ENCODE results near the gene PCMTD2. TPM values are rescaled to one million over a fixed set of nuclear protein-coding genes. Genes with fewer than 3 reads are reported as not detected.

PCMTD2 gene
- total and polyA plus RNA-seq, 2 of the 13 experiments (the other 11 are each of a cell fraction or from before 2014, with no cell fraction given), result 47.0 to 76.9 TPM

DNA sequence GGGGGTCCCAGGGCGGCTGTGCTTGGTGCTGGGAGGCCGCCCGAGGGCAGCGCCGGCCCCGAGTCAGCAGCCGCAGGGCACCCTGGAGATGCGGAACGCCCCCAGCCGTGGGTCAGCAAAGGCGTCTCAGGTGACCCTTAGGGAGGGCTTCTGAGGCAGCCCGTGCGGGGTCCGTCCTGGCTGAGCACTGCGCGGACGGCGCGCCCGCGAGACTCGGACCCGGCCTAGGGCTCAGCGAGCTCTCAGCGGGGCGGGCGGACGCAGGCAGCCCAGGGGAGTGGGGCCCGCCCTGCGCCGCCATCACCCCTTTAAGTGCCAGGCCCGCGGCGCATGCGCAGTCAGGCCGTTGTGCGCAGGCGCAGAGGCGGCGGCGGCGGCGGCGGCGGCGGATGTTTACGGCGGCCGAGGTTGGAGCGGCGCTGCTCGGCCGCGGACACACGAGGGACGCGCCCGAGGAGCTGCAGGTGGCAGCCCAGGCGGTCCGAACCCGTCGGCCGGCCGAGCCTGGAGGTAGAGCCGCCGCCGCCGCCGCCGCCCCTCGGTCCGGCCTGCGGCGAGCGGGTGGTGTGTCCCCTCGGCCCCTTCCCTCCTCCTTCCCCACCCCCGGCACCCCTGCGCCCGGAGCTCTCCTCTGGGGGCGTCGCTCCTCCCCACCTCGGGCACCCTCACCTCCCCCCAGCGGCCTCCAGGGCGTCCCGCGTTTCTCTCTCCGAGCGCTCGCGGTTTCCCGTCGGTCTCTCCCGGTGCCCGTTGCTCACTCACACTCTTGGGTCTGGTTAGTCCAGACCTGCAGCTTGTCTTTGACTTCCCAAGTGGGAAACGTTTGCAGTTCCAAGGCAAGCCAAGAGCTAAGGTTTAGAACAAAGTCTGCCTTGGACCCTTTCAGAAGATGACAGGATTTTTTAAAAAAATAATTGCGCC is at the start of gene PCMTD2 (continued):
- TF ChIP-seq, protein P1, sequence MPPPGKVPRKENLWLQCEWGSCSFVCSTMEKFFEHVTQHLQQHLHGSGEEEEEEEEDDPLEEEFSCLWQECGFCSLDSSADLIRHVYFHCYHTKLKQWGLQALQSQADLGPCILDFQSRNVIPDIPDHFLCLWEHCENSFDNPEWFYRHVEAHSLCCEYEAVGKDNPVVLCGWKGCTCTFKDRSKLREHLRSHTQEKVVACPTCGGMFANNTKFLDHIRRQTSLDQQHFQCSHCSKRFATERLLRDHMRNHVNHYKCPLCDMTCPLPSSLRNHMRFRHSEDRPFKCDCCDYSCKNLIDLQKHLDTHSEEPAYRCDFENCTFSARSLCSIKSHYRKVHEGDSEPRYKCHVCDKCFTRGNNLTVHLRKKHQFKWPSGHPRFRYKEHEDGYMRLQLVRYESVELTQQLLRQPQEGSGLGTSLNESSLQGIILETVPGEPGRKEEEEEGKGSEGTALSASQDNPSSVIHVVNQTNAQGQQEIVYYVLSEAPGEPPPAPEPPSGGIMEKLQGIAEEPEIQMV (CRISPR knock-in tag; IDR thresholded peaks at IDR 0.05; ENCODE audit: low read depth), result peak; percentile 72
- TF ChIP-seq ZNF562 (CRISPR knock-in tag; IDR thresholded peaks at IDR 0.05; ENCODE audit: borderline replicate concordance) (no peak), ZNF260 (CRISPR knock-in tag; IDR thresholded peaks at IDR 0.05; ENCODE audit: borderline replicate concordance, low read depth) (no peak), ZNF720 (CRISPR knock-in tag; IDR thresholded peaks at IDR 0.05) (peak; percentile 78; the same call in 1 of the 2 replicates), WIZ (CRISPR knock-in tag; IDR thresholded peaks at IDR 0.05) (peak; percentile 91), PHF21A (CRISPR knock-in tag; IDR thresholded peaks at IDR 0.05) (no peak; the same call in 1 of the 2 replicates), ARNTL (CRISPR knock-in tag; IDR thresholded peaks at IDR 0.05) (peak; percentile 30), ZNF839 (CRISPR knock-in tag; IDR thresholded peaks at IDR 0.05; ENCODE audit: borderline replicate concordance) (peak; percentile 82; the same call in 1 of the 2 replicates), PRMT3 (CRISPR knock-in tag; IDR thresholded peaks at IDR 0.05; ENCODE audit: borderline replicate concordance, low read depth) (peak; percentile 41; the same call in 1 of the 2 replicates), TOE1 (CRISPR knock-in tag; IDR thresholded peaks at IDR 0.05) (no peak; the same call in 1 of the 2 replicates), ZNF672 (CRISPR knock-in tag; IDR thresholded peaks at IDR 0.05) (no peak), SP1 (IDR thresholded peaks at IDR 0.05) (no peak), SP1 (CRISPR knock-in tag; IDR thresholded peaks at IDR 0.05) (peak; percentile 59), ZFYVE20 (CRISPR knock-in tag; IDR thresholded peaks at IDR 0.05; ENCODE audit: borderline replicate concordance, low read depth) (peak; percentile 64), ONECUT2 (CRISPR knock-in tag; IDR thresholded peaks at IDR 0.05) (no peak), HNRNPUL1 (IDR thresholded peaks at IDR 0.05; ENCODE audit: low read depth, low read length) (peak; percentile 52; the same call in 1 of the 2 replicates)
- TF ChIP-seq, protein P2, sequence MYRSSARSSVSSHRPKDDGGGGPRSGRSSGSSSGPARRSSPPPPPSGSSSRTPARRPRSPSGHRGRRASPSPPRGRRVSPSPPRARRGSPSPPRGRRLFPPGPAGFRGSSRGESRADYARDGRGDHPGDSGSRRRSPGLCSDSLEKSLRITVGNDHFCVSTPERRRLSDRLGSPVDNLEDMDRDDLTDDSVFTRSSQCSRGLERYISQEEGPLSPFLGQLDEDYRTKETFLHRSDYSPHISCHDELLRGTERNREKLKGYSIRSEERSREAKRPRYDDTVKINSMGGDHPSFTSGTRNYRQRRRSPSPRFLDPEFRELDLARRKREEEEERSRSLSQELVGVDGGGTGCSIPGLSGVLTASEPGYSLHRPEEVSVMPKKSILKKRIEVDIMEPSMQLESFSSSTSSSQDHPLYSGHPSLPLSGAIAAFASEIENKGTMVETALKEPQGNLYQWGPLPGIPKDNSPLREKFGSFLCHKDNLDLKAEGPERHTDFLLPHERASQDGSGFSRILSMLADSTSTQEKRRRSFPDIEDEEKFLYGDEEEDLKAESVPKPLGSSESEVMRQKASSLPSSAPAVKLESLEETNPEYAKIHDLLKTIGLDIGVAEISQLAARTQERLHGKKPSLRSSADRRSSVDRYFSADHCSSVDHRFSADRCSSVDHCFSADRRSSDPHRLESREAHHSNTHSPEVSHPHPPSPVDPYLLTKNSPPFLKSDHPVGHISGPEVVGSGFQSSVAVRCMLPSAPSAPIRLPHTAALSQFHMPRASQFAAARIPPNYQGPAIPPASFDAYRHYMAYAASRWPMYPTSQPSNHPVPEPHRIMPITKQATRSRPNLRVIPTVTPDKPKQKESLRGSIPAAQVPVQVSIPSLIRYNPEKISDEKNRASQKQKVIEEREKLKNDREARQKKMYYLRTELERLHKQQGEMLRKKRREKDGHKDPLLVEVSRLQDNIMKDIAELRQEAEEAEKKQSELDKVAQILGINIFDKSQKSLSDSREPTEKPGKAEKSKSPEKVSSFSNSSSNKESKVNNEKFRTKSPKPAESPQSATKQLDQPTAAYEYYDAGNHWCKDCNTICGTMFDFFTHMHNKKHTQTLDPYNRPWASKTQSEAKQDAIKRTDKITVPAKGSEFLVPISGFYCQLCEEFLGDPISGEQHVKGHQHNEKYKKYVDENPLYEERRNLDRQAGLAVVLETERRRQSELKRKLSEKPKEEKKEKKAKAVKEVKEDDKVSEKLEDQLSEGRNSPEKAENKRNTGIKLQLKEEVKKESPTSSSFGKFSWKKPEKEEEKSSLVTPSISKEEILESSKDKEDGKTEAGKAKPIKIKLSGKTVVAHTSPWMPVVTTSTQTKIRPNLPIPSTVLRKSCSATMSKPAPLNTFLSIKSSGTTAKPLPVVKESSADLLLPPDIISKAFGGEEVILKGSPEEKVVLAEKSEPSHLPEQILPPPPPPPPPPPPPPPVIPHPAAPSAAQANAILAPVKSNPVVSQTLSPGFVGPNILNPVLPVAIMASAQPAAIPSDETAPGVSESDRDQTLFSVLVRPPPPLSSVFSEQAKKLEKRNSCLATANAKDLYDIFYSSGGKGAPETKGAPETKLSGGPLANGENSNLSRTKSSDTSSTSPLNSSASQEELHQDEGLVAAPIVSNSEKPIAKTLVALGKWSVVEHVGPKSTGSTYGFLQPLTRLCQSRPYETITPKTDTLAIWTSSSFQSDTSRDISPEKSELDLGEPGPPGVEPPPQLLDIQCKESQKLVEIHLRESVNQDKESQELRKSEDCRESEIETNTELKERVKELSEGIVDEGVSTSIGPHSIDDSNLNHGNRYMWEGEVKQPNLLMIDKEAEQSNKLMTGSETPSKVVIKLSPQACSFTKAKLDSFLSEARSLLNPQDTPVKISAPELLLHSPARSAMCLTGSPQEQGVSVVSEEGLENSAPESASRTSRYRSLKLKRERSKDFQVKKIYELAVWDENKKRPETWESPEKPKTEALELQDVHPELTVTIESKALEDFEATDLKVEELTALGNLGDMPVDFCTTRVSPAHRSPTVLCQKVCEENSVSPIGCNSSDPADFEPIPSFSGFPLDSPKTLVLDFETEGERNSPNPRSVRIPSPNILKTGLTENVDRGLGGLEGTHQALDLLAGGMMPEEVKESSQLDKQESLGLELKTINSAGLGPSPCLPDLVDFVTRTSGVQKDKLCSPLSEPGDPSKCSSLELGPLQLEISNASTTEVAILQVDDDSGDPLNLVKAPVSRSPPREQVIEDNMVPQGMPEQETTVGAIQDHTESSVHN (CRISPR knock-in tag; IDR thresholded peaks at IDR 0.05), result peak; percentile 75; the same call in 1 of the 2 replicates
- TF ChIP-seq, protein P3, sequence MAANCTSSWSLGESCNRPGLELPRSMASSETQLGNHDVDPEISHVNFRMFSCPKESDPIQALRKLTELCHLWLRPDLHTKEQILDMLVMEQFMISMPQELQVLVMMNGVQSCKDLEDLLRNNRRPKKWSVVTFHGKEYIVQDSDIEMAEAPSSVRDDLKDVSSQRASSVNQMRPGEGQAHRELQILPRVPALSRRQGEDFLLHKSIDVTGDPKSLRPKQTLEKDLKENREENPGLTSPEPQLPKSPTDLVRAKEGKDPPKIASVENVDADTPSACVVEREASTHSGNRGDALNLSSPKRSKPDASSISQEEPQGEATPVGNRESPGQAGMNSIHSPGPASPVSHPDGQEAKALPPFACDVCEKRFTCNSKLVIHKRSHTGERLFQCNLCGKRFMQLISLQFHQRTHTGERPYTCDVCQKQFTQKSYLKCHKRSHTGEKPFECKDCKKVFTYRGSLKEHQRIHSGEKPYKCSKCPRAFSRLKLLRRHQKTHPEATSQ (CRISPR knock-in tag; IDR thresholded peaks at IDR 0.05; ENCODE audit: borderline replicate concordance), result no peak
